Muscle of leg (tissue), 11 donors: ENCODE data around the gene TM9SF4. TPM values are rescaled to one million over a fixed set of nuclear protein-coding genes. Genes with fewer than 3 reads are reported as not detected.

Experiments used
- DNase-seq: peaks from one replicate; pipeline ENCODE4 v3.0.0; 2013
- H3K27ac ChIP-seq: one replicate; pipeline ENCODE4 v1.5.1; 2013; ENCODE audit warnings: mild to moderate bottlenecking, low read length, control low read depth
- H3K27me3 ChIP-seq: one replicate; pipeline ENCODE4 v1.6.1; 2013; ENCODE audit warnings: low read length; ENCODE audit not compliant: control insufficient read depth, insufficient read depth
- H3K36me3 ChIP-seq: one replicate; pipeline ENCODE4 v1.6.1; 2013; ENCODE audit warnings: low read length; ENCODE audit not compliant: control insufficient read depth, insufficient read depth
- H3K4me1 ChIP-seq: one replicate; pipeline ENCODE4 v1.6.1; 2013; ENCODE audit warnings: low read length; ENCODE audit not compliant: control insufficient read depth, insufficient read depth
- H3K4me3 ChIP-seq: one replicate; pipeline ENCODE4 v1.5.1; 2013; ENCODE audit warnings: low read length, control low read depth
- H3K9me3 ChIP-seq: replicated peaks from 2 replicates; pipeline ENCODE4 v1.6.1; 2013; ENCODE audit warnings: low read depth, low read length; ENCODE audit not compliant: control insufficient read depth
- WGBS: methylation state at CpG from one replicate; pipeline ENCODE4 v1.1.5; 2013; ENCODE audit warnings: missing lambda C conversion rate; ENCODE audit not compliant: insufficient coverage; 5-methylcytosine and 5-hydroxymethylcytosine counted together
- polyA plus RNA-seq, 8 donors: library from polyadenylated mRNA; unstranded; fragments of 120-200 nt; gene quantifications; one replicate each; pipeline versions ENCODE4 v1.2.1 to v1.2.3, GENCODE V29; 2013; ENCODE audit warnings: inconsistent platforms in 1 of 8, low replicate concordance in 1 of 8; ENCODE audit not compliant: insufficient read length in 8 of 8, insufficient read depth in 1 of 8
- total RNA-seq: library from RNA; stranded (reverse); fragments of 120-200 nt; gene quantifications from one replicate; pipeline ENCODE4 v1.2.4, GENCODE V29; 2013

Gene TM9SF4
- total and polyA plus RNA-seq, 9 donors: 25.7 to 55.4 (median 43.9) TPM

DNA sequence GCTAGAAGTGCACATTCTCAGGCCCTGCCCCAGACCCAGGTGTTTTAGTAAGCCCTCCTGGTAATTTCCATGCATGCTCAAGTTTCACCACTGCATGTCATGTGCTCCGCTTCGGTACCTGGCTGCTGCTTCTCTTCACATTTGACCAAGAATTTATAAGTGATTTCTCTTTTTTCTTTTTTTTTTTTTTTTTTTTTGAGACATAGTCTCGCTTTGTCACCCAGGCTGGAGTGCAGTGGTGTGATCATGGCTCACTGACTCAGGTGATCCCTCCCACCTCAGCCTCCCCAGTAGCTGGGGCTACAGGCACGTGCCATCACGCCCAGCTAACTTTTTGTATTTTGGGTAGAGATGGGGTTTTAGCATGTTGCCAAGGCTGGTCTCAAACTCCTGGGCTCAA, 16.0 kb downstream of the TM9SF4 start:
- peaks cover 6% of the 10 kb centered on the region for H3K36me3 ChIP-seq
- no peak overlapping the region for H3K27ac ChIP-seq
- no peaks in the 10 kb centered on the region for H3K4me1 ChIP-seq
- H3K27me3 ChIP-seq: no peaks in the 10 kb centered on the region
- no peak overlapping the region for H3K4me3 ChIP-seq
- no peaks in the 10 kb centered on the region for H3K9me3 ChIP-seq
- WGBS: no CpG with 5 or more reads among the region's 5 CpGs
- no peak for DNase-seq

DNA sequence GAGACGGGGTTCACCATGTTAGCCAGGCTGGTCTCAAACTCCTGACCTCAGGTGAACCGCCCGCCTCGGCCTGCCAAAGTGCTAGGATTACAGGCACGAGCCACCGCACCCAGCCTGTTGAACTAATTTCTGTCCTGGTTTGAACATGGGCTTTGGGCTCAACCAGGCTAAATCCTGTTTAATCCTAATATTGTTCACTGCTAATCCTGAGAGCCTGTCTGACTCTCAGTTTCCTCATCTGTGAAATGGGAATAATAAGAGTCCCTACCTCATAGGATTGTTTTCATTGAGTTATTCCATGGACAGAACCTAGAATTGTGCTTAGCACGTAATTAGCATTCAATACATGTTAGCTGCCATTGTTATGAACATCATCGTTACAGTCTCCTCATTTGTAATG, 17.4 kb downstream of the TM9SF4 start:
- Histone ChIP-seq H3K4me1 (no peaks in the 10 kb centered on the region), H3K27ac (no peak overlapping the region), H3K27me3 (no peaks in the 10 kb centered on the region), H3K9me3 (no peaks in the 10 kb centered on the region), H3K36me3 (peaks cover 6% of the 10 kb centered on the region), H3K4me3 (no peak overlapping the region)
- 96% methylated on average over 7 of the region's 8 CpGs for WGBS
- no peak for DNase-seq

DNA sequence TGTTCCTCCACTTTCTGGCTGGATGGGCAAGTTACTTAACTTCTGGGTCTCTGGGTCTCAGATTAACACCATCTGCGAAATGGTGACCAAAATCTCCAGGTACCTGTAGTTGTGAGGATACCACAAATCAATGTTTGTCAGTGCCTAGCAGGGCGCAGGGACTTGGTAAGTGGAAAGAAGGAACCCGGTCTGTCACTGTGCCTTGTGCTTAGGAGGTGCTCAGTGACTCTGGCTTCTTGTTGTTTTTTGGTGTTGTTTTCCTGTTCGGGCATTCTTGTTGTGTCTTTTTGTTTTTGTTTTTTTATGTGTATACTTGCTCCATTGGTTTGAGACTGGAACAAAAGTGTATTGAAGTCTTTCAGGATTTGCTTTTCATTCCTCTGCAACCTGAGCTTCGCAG, 17.8 kb downstream of the TM9SF4 start:
- WGBS: 92% methylated on average over 2 of the region's 5 CpGs
- H3K4me1 ChIP-seq: no peaks in the 10 kb centered on the region
- DNase-seq: no peak
- peaks cover 8% of the 10 kb centered on the region for H3K36me3 ChIP-seq
- no peak overlapping the region for H3K27ac ChIP-seq
- H3K4me3 ChIP-seq: no peak overlapping the region
- no peaks in the 10 kb centered on the region for H3K27me3 ChIP-seq
- no peaks in the 10 kb centered on the region for H3K9me3 ChIP-seq

DNA sequence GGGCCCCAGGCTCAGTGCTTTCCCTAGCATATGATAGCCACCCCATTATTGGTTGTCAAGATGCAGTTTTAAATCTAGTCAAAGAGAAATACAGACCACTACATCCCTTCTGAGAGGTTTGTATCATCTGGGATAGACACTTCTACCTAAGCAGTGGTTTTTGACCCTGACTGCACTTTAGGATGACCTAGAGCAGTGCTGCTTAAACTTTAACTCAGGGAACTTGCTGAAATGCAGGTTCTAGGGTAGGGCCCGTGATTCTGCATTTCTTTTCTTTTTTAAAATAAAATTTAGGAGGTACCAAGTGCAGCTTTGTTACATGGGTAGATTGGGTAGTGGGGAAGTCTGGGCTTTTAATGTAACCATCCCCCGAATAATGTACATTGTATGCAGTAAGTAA, 18.7 kb downstream of the TM9SF4 start:
- H3K27ac ChIP-seq: no peak overlapping the region
- H3K27me3 ChIP-seq: no peaks in the 10 kb centered on the region
- no CpG with 5 or more reads among the region's 2 CpGs for WGBS
- H3K9me3 ChIP-seq: no peaks in the 10 kb centered on the region
- H3K36me3 ChIP-seq: peaks cover 11% of the 10 kb centered on the region
- DNase-seq: no peak
- no peaks in the 10 kb centered on the region for H3K4me1 ChIP-seq
- no peak overlapping the region for H3K4me3 ChIP-seq

DNA sequence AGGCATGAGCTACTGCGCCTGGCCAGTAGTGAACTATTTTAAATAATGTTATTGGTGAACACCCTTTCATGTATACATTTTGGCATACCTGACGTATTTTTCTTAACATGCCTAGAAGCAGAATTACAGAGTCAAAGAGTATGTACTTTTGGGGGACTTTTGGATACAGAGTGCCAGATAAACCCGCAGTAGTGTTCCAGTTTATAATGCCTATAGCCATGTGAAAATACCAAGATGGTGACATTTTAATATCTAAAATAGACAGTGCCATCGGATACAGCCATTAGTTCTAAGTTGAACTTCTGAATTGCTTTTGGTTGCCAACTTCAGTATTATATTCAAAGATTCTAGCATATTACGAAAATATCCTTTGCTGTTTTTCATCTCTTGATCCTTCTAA, 20.3 kb downstream of the TM9SF4 start:
- Histone ChIP-seq H3K36me3 (peaks cover 14% of the 10 kb centered on the region), H3K4me3 (no peak overlapping the region), H3K27ac (no peak overlapping the region), H3K9me3 (no peaks in the 10 kb centered on the region), H3K27me3 (no peaks in the 10 kb centered on the region), H3K4me1 (no peaks in the 10 kb centered on the region)
- WGBS: no CpG with 5 or more reads among the region's 5 CpGs
- DNase-seq: no peak

DNA sequence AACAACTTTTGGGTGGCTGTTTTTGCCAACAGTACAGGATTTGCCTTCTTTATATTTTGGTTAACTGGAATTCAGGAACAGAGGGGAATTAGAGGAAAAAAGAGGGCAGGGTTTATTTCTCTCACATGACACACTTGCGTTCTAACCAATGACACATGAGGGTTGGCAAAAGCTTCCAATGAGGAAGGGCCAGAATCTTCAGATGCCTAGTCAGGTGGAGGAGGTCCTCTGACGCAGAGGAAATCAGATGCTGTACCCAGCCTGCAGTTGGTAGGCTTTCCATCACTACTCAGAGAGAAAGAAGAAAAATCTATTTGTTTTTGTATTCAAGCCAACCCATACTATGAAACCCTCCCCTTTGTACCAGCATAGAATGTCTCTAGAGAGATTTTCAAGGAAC, 20.8 kb downstream of the TM9SF4 start:
- Histone ChIP-seq H3K27me3 (no peaks in the 10 kb centered on the region), H3K36me3 (peaks cover 12% of the 10 kb centered on the region), H3K4me3 (no peak overlapping the region), H3K9me3 (no peaks in the 10 kb centered on the region), H3K27ac (no peak overlapping the region), H3K4me1 (no peaks in the 10 kb centered on the region)
- no peak for DNase-seq
- WGBS: no CpG with 5 or more reads among the region's 2 CpGs

DNA sequence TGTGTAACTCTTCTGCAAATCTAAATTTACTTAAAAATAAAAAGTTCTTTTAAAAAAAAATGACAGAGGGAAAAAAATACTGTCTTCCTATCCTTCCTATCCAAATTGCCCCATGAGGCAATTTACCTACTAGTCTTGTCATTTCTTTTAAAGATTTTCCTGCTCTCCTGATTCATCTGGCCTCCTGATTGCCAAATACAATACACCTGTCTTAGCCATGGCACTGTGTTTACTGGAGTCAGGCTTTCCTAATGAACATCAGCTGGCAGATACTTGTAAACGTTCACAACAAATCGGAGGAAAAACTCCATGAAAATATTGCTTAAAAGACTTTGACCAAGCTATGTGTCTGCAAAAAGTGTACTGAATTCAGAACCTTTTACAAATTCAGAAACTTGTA, 21.5 kb downstream of the TM9SF4 start:
- peaks cover 15% of the 10 kb centered on the region for H3K36me3 ChIP-seq
- no peak for DNase-seq
- H3K4me1 ChIP-seq: no peaks in the 10 kb centered on the region
- no peaks in the 10 kb centered on the region for H3K27me3 ChIP-seq
- H3K4me3 ChIP-seq: no peak overlapping the region
- no CpG with 5 or more reads among the region's 2 CpGs for whole genome bisulfite sequencing
- H3K9me3 ChIP-seq: no peaks in the 10 kb centered on the region
- no peak overlapping the region for H3K27ac ChIP-seq

DNA sequence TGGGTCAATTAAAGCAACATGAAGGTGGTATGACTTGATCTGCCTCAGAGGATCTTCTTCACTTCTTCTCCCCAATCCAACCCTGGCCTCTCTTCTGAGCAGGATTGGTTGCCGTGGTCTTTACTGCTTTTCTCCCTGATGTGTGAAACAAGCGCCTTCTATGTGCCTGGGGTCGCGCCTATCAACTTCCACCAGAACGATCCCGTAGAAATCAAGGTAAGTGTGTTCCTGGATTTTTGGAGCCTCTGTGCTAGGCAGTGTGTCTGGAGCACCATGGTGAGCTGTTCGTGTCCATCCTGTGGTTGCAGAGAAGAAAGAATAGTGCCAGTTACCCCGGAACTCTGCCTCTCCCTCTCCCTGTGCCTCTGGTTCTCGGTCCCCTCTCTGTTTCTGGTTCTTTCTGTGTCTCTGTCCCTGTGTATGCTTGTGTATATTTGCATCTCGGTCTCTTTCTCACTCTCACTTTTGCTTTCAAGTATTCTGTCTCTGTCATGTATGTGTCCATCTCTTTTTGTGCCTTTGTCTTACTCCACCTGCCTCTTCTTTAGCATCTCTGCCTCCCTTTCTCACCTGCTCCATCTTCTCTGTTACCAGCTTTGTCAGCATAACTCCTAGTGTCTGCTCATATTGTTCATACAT, 23.5 kb downstream of the TM9SF4 start:
- H3K36me3 ChIP-seq: peaks cover 35% of the 10 kb centered on the region
- no peaks in the 10 kb centered on the region for H3K9me3 ChIP-seq
- DNase-seq: no peak
- H3K27me3 ChIP-seq: no peaks in the 10 kb centered on the region
- no peak overlapping the region for H3K4me3 ChIP-seq
- H3K4me1 ChIP-seq: no peaks in the 10 kb centered on the region
- no peak overlapping the region for H3K27ac ChIP-seq
- 89% methylated on average over 6 of the region's 10 CpGs for WGBS

DNA sequence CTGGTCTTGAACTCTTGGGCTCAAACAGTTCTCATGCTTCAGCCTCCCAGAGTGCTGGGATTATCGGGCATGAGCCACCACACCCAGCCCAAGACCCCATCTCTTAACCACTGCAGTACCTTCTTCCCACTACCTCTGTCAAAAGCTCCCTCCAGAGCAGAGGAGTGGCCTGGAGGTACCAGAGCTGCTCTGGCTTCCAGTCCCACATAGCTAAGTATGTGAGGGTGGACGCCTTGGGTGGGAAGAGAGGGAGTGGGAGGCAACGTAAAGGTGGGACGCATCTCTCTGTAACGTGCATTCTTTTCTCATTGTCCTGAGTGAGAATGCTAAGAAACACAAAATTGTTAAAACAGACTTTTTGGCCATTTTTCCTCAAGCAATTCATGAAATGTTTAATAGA, 24.5 kb downstream of the TM9SF4 start:
- Histone ChIP-seq H3K4me1 (no peaks in the 10 kb centered on the region), H3K4me3 (no peak overlapping the region), H3K27me3 (no peaks in the 10 kb centered on the region), H3K27ac (no peak overlapping the region), H3K36me3 (peaks cover 45% of the 10 kb centered on the region), H3K9me3 (no peaks in the 10 kb centered on the region)
- no peak for DNase-seq
- WGBS: 89% methylated on average over 2 of the region's 5 CpGs

DNA sequence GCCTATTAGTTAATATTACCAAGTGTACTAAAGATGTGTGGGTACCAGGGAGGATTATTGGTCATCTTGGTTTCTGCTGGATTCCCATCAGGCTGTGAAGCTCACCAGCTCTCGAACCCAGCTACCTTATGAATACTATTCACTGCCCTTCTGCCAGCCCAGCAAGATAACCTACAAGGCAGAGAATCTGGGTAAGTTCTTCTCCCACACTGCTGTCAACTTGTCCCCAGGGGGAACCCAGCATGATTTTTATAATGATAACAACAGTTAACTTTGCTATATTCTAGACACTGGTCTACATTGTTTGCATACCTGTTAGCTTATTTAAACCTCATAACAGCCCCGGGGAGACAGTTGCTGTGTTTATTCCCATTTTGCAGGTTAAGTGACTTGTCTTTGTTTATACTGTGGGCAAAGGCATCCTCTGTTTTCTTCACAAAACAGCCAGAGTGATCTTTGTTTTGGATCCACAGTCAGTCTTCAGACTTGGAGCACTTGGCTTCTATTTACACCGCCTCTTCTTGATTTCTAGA, 26.5 kb downstream of the TM9SF4 start:
- Histone ChIP-seq H3K27ac (no peak overlapping the region), H3K4me3 (no peak overlapping the region), H3K27me3 (no peaks in the 10 kb centered on the region), H3K36me3 (peaks cover 61% of the 10 kb centered on the region), H3K9me3 (no peaks in the 10 kb centered on the region), H3K4me1 (no peaks in the 10 kb centered on the region)
- WGBS: 80% methylated on average over 1 of the region's 3 CpGs
- no peak for DNase-seq

DNA sequence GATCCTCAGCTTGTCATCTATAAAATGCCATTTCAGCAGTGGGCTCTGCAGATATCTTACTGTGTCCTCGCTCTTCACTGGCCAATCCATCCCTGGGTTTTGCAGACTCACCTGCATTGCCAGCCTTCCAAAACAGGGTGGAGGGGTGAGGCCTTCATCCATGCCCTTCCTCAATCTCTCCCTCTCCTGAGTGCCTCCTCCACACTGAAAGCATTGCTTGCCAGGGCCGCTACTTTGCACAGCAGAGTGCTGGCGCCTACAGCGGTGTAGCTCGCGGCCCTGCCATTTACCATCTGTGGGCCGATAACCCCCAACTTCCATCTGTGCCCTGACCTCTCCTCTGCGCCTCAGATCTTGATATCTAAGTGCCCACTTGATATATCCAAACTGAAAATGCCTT, 29.4 kb downstream of the TM9SF4 start:
- no peak for DNase-seq
- H3K27me3 ChIP-seq: no peaks in the 10 kb centered on the region
- H3K27ac ChIP-seq: no peak overlapping the region
- H3K36me3 ChIP-seq: peaks cover 80% of the 10 kb centered on the region
- H3K4me3 ChIP-seq: no peak overlapping the region
- 96% methylated on average over 7 of the region's 8 CpGs for WGBS
- H3K4me1 ChIP-seq: no peaks in the 10 kb centered on the region
- no peaks in the 10 kb centered on the region for H3K9me3 ChIP-seq
